ENCODE results near the gene OPRD1.

The OPRD1 gene

GRCh38 chr1:28860332-28861073, 48.5 kb downstream of the OPRD1 start (continued):
- TF ChIP-seq REST (tag by site-specific recombination; IDR thresholded peaks at IDR 0.05), result no peak
- TF ChIP-seq HOXD13 (CRISPR knock-in tag; IDR thresholded peaks at IDR 0.05; ENCODE audit: borderline replicate concordance), result no peak
- TF ChIP-seq ZFP37 (tag by site-specific recombination; IDR thresholded peaks at IDR 0.05), result peak; percentile 32; the same call in 1 of the 2 replicates
- no peak for TF ChIP-seq ZBTB6 (tag by site-specific recombination; IDR thresholded peaks at IDR 0.05)
- TF ChIP-seq ZSCAN30 (tag by site-specific recombination; IDR thresholded peaks at IDR 0.05), result peak; percentile 2; the same call in 1 of the 2 replicates
- TF ChIP-seq ZNF292 (tag by site-specific recombination; IDR thresholded peaks at IDR 0.05; ENCODE audit: borderline replicate concordance, low read depth), result no peak
- TF ChIP-seq ZNF121 (tag by site-specific recombination; IDR thresholded peaks at IDR 0.05), result no peak; the same call in 1 of the 2 replicates
- TF ChIP-seq ZBTB20 (tag by site-specific recombination; IDR thresholded peaks at IDR 0.05), result no peak
- no peak for TF ChIP-seq ZNF660 (tag by site-specific recombination; IDR thresholded peaks at IDR 0.05)
- no peak for TF ChIP-seq ZNF777 (tag by site-specific recombination; IDR thresholded peaks at IDR 0.05; ENCODE audit: borderline replicate concordance)
- TF ChIP-seq SCRT2 (tag by site-specific recombination; IDR thresholded peaks at IDR 0.05), result peak; percentile 24; the same call in 1 of the 2 replicates
- no peak for TF ChIP-seq ZNF221 (tag by site-specific recombination; IDR thresholded peaks at IDR 0.05; ENCODE audit: borderline replicate concordance)
- no peak for TF ChIP-seq HOXC10 (CRISPR knock-in tag; IDR thresholded peaks at IDR 0.05)
- no peak for TF ChIP-seq ZNF366 (tag by site-specific recombination; conservative IDR thresholded peaks at IDR 0.05)
- TF ChIP-seq ZNF555 (tag by site-specific recombination; conservative IDR thresholded peaks at IDR 0.05), result no peak
- peak; percentile 79; the same call in 1 of the 2 replicates for TF ChIP-seq INSM2 (tag by site-specific recombination; IDR thresholded peaks at IDR 0.05)
- peak; percentile 79; the same call in 1 of the 2 replicates for TF ChIP-seq TRIM28 (IDR thresholded peaks at IDR 0.05; ENCODE audit: borderline replicate concordance, low read length)
- TF ChIP-seq ZNF114 (tag by site-specific recombination; IDR thresholded peaks at IDR 0.05), result no peak
- no peak for TF ChIP-seq ZSCAN16 (tag by site-specific recombination; IDR thresholded peaks at IDR 0.05)
- no peak for TF ChIP-seq ZNF776 (tag by site-specific recombination; IDR thresholded peaks at IDR 0.05; ENCODE audit: borderline replicate concordance)

Data from HEK293 (cell line).